Measurements from ENCODE around the gene FZD2. TPM values are rescaled to one million over a fixed set of nuclear protein-coding genes. Genes with fewer than 3 reads are reported as not detected.

The FZD2 gene
- polyA plus RNA-seq, 2 of the 4 experiments (the other 2 are of a cell fraction) = 25.8 to 54.9 TPM

- Histone ChIP-seq H3K4me3 (no peak overlapping the region), H3K9me3 (no peaks in the 10 kb centered on the region), H3K4me1 (peaks cover 46% of the 10 kb centered on the region), H3K27ac (peak overlapping the region in 1 of 2 experiments; percentile 88; a peak in 2 of 6 replicates), H3K4me2 (no peak overlapping the region)
- no peak for DNase-seq (ENCODE audit: low read depth in 1 of 2, low spot score in 1 of 2)
- ChIA-PET CTCF (interaction anchor here (0.7 to 9.6 kb wide), 6 partner anchors 12 to 81 kb away, joined by 3 to 66 read pairs (median 4); no protein-coding TSS in a partner anchor), POLR2A (no interaction called here)
- no peak for FAIRE-seq
- whole genome bisulfite sequencing (ENCODE audit: missing lambda C conversion rate) = 72% methylated on average over 6 of the region's 6 CpGs
- TF ChIP-seq ESRRA (IDR thresholded peaks at IDR 0.05; ENCODE audit: borderline replicate concordance, low read length) (no peak), RFX5 (IDR thresholded peaks at IDR 0.05) (0 out of 2 replicates have a peak, but pooled peaks have one; percentile 36), FOSB (CRISPR knock-in tag; IDR thresholded peaks at IDR 0.05) (no peak), REST (IDR thresholded peaks at IDR 0.05) (no peak), GATA3 (IDR thresholded peaks at IDR 0.05; ENCODE audit: borderline replicate concordance) (no peak), CHD2 (IDR thresholded peaks at IDR 0.05; ENCODE audit: low read length, partially characterized antibody) (no peak), HOXB5 (CRISPR knock-in tag; IDR thresholded peaks at IDR 0.05) (no peak)
- no peak for ATAC-seq
These were observed 47.0 kb downstream of the FZD2 start for GRCh38 chr17:44604116-44604761.

- FAIRE-seq = no peak
- CTCF ChIA-PET = interaction anchor here (0.7 to 9.6 kb wide), 7 partner anchors 11 to 82 kb away, joined by 3 to 66 read pairs (median 3); no protein-coding TSS in a partner anchor
These were observed 47.6 kb downstream of the FZD2 start for GRCh38 chr17:44604768-44605485.

GRCh38 chr17:44606658-44607057 is 49.4 kb downstream of the FZD2 start:
- Histone ChIP-seq H3K4me1 (peaks cover 24% of the 10 kb centered on the region), H3K4me3 (no peak overlapping the region), H3K27ac (no peak overlapping the region), H3K9me3 (no peaks in the 10 kb centered on the region), H3K4me2 (no peak overlapping the region)
- FAIRE-seq (no peak), DNase-seq (ENCODE audit: low read depth in 1 of 2, low spot score in 1 of 2) (no peak), ATAC-seq (no peak)
- 91% methylated on average over 11 of the region's 11 CpGs for WGBS (ENCODE audit: missing lambda C conversion rate)
- ChIA-PET POLR2A (no interaction called here), CTCF (interaction anchor here (0.6 to 9.6 kb wide), 7 partner anchors 10 to 397 kb away, joined by 3 to 66 read pairs (median 3); no protein-coding TSS in a partner anchor)
- TF ChIP-seq FOSB (CRISPR knock-in tag; IDR thresholded peaks at IDR 0.05) = no peak
- no peak for TF ChIP-seq HMGXB4 (CRISPR knock-in tag; IDR thresholded peaks at IDR 0.05; ENCODE audit: borderline replicate concordance)
- TF ChIP-seq HOXA7 (CRISPR knock-in tag; IDR thresholded peaks at IDR 0.05) = no peak
- no peak for TF ChIP-seq ATOH8 (CRISPR knock-in tag; IDR thresholded peaks at IDR 0.05; ENCODE audit: low read depth)
- no peak for TF ChIP-seq MYC (IDR thresholded peaks at IDR 0.05; ENCODE audit: borderline replicate concordance, low read length)
- no peak for TF ChIP-seq HOXB13 (CRISPR knock-in tag; IDR thresholded peaks at IDR 0.05; ENCODE audit: low read depth)
- no peak for TF ChIP-seq USF2 (IDR thresholded peaks at IDR 0.05)
- TF ChIP-seq KDM5A (IDR thresholded peaks at IDR 0.05) = no peak
- TF ChIP-seq ZC3H11A (IDR thresholded peaks at IDR 0.05) = no peak

More at GRCh38 chr17:44604768-44605485, 47.6 kb downstream of the FZD2 start:
- DNase-seq (ENCODE audit: low read depth in 1 of 2, low spot score in 1 of 2) (no peak), ATAC-seq (no peak)
- WGBS (ENCODE audit: missing lambda C conversion rate) = 89% methylated on average over 10 of the region's 10 CpGs
- Histone ChIP-seq H3K4me3 (no peak overlapping the region), H3K9me3 (no peaks in the 10 kb centered on the region), H3K4me1 (peaks cover 39% of the 10 kb centered on the region), H3K27ac (peak overlapping the region in 1 of 2 experiments; percentile 88; a peak in 1 of 6 replicates), H3K4me2 (no peak overlapping the region)
- no peak for TF ChIP-seq MAFK (IDR thresholded peaks at IDR 0.05; ENCODE audit: partially characterized antibody)
- no peak for TF ChIP-seq ATOH8 (CRISPR knock-in tag; IDR thresholded peaks at IDR 0.05; ENCODE audit: low read depth)
- TF ChIP-seq HOXB5 (CRISPR knock-in tag; IDR thresholded peaks at IDR 0.05) = no peak
- TF ChIP-seq NR3C1 (IDR thresholded peaks at IDR 0.05) = no peak
- no peak for TF ChIP-seq MAZ (IDR thresholded peaks at IDR 0.05; ENCODE audit: borderline replicate concordance, low read depth, low read length)
- no peak for TF ChIP-seq EHF (CRISPR knock-in tag; IDR thresholded peaks at IDR 0.05)
- TF ChIP-seq JUNB (IDR thresholded peaks at IDR 0.05) = no peak
- no peak for TF ChIP-seq TP53 (CRISPR knock-in tag; IDR thresholded peaks at IDR 0.05)
- TF ChIP-seq FOSL2 (IDR thresholded peaks at IDR 0.05) = no peak
- TF ChIP-seq FOSL2 (CRISPR knock-in tag; IDR thresholded peaks at IDR 0.05) = no peak
- no peak for TF ChIP-seq MAX (IDR thresholded peaks at IDR 0.05)
- no peak for TF ChIP-seq RFX5 (IDR thresholded peaks at IDR 0.05)
- no peak for TF ChIP-seq FOSB (CRISPR knock-in tag; IDR thresholded peaks at IDR 0.05)
- POLR2A ChIA-PET = interaction anchor here (0.6 kb wide), 1 partner anchor 71 kb away, joined by 3 read pairs; no protein-coding TSS in a partner anchor

Data from A549 (cell line).